Activated naive CD8-positive, alpha-beta T cell (primary cell): Measurements from ENCODE around the gene SERAC1.

Source experiments
- H3K27ac Mint-ChIP-seq: one replicate; pipeline ENCODE4 v1.8.0; 2021; ENCODE audit warnings: mixed read lengths
- H3K27me3 Mint-ChIP-seq: one replicate; pipeline ENCODE4 v1.8.0; 2021; ENCODE audit warnings: mixed read lengths
- H3K36me3 Mint-ChIP-seq: one replicate; pipeline ENCODE4 v1.8.0; 2021; ENCODE audit warnings: mixed read lengths
- H3K4me1 Mint-ChIP-seq: one replicate; pipeline ENCODE4 v1.8.0; 2021; ENCODE audit warnings: low read depth, mixed read lengths
- H3K4me3 Mint-ChIP-seq: one replicate; pipeline ENCODE4 v1.8.0; 2021; ENCODE audit warnings: mild to moderate bottlenecking, mixed read lengths
- H3K9me3 Mint-ChIP-seq: one replicate; pipeline ENCODE4 v1.8.0; 2021; ENCODE audit warnings: low read depth, mixed read lengths

Gene SERAC1

DNA sequence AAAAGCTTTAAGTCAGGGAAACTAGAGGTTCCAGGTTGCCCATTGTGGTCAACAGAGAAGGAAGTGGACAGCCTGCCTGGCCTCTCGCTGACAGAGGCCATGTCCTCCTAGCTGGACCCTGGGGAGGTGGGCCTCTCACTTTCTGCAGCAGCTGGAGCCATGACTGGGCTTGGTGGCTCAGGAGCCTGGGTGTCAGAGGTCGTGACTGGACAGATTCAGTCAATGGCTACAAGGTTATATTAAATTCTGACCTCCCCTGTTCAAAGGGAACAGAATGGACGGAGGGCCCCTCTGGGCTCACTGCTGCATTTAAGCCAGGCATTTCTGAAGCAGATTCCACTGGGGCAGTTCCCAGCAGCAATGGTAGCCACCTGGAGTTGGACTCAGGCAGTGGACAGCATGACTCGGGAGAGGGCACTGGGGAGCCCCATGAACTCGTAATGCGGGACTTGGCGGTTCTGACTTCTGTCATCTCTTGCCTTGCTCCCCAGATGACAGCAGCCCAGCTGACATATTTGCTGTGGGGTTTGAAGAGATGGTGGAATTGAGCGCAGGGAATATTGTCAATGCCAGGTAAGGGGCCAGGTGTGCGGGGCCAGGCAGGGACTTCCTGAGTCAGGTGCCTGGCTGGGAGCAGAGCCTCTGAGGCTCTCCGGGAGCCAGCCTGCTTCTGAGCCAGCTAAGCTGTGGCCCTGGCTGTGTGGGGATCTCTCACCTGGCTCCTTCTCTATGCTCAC is 99.7 kb downstream of the SERAC1 start:
- H3K4me1 Mint-ChIP-seq, result peaks cover 4% of the 10 kb centered on the region

DNA sequence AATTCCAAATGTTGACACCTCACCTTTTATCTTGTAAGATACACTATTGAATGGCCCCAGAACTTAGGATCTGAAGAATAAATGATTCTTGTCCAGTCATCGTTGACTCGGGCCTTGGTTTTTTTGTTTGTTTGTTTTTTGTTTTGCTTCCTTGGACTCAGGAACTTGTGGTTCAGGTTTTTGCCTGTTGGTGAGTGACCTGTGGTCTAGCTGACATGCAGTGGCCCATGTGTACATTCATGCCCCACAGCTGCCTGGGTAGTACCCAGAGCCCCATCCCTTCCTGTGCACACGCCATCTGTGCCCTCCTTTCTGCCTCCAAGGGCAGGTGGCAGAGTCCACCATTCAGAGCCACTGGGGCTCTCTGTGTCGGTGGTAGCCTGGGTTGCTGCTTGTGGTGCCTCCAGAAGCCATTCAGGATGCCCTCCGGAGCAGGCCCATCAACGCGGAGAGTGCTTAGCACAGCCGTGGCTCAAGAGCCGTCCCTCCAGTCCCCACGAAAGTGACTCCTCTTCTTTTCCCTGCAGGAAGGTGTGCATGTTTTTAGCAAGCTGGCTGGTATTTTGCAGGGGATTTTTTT is 100.5 kb downstream of the SERAC1 start:
- no peaks in the 10 kb centered on the region for H3K9me3 Mint-ChIP-seq
- no peaks in the 10 kb centered on the region for H3K27me3 Mint-ChIP-seq
- H3K4me1 Mint-ChIP-seq, result peaks cover 4% of the 10 kb centered on the region
- H3K36me3 Mint-ChIP-seq, result peaks cover 2% of the 10 kb centered on the region
- H3K4me3 Mint-ChIP-seq, result no peak overlapping the region
- no peak overlapping the region for H3K27ac Mint-ChIP-seq

More for the DNA sequence above, 99.7 kb downstream of the SERAC1 start:
- Mint-ChIP-seq H3K4me3 (no peak overlapping the region), H3K36me3 (peaks cover 2% of the 10 kb centered on the region), H3K27ac (no peak overlapping the region), H3K9me3 (no peaks in the 10 kb centered on the region), H3K27me3 (no peaks in the 10 kb centered on the region)

DNA sequence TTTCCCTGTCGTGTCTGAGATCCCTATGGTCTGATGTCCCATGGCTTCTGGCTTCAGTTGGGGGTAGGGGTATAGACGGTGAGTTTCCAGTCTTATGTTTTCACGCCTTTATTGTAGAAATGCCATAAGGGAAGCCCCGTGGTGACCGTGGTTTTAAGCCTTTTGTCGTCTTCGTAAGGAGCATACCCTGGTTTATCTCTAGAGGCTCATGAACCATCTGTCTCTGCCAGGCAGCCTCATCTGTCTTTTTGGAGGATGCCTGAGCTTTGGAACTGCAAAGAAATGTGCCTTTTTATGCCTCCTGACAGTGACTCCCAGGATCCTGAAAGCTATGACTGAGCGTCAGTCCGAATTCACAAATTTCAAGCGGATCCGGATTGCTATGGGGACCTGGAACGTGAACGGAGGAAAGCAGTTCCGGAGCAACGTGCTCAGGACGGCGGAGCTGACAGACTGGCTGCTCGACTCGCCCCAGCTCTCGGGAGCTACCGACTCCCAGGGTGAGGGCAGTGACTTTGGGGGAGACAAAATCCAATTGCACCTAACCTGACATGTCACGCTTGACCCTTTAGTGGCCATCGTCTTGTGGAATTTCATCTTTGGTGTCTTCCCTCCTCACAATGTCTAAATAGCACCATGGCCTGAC is 101.8 kb downstream of the SERAC1 start:
- Mint-ChIP-seq H3K27me3 (no peaks in the 10 kb centered on the region), H3K4me1 (no peaks in the 10 kb centered on the region), H3K27ac (no peak overlapping the region), H3K9me3 (no peaks in the 10 kb centered on the region), H3K4me3 (no peak overlapping the region), H3K36me3 (peaks cover 2% of the 10 kb centered on the region)

DNA sequence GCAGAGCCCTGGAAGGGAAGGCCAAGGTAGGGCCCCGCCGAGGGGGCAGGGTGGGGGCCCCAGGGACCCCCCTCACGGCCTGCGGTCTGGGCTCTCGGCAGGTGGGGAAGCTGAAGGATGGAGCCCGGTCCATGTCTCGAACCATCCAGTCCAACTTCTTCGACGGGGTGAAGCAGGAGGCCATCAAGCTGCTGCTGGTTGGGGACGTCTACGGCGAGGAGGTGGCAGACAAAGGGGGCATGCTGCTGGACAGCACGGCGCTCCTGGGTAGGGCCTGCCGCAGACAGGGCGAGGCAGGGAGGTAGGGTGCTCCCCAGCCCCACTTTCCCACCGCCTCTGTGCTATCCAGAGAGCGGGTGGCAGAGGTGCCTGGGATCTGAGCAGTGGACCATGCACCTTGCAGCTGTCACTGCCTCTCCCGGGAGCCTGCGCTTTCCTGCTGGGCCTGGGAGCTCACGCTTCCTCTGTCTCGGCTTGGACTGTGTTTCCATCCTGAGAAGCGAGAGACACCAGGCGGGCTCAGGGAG is 103.3 kb downstream of the SERAC1 start:
- no peak overlapping the region for H3K27ac Mint-ChIP-seq
- peaks cover 2% of the 10 kb centered on the region for H3K4me1 Mint-ChIP-seq
- H3K4me3 Mint-ChIP-seq, result no peak overlapping the region
- H3K27me3 Mint-ChIP-seq, result no peaks in the 10 kb centered on the region
- H3K36me3 Mint-ChIP-seq, result peaks cover 2% of the 10 kb centered on the region
- H3K9me3 Mint-ChIP-seq, result no peaks in the 10 kb centered on the region

DNA sequence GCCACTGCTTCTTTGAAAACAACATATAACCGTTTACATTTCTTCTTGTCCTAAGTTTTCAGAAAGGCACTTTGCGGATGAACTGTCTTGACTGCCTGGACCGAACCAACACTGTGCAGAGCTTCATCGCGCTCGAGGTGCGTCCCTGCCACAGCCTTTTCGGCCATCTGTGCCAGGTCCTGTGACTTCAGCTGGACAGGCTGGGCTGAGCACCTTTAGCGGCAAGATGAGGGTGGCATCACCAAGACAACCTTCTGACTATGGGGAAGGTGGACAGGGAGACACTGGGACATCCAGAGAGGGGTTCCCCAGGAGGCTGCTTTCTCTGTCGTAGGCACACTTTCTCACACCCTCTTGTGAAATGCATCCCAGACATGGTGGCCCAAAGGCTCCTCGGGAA is 104.3 kb downstream of the SERAC1 start:
- Mint-ChIP-seq H3K27ac (no peak overlapping the region), H3K4me3 (no peak overlapping the region), H3K4me1 (peaks cover 5% of the 10 kb centered on the region), H3K36me3 (peaks cover 2% of the 10 kb centered on the region), H3K9me3 (no peaks in the 10 kb centered on the region), H3K27me3 (no peaks in the 10 kb centered on the region)

DNA sequence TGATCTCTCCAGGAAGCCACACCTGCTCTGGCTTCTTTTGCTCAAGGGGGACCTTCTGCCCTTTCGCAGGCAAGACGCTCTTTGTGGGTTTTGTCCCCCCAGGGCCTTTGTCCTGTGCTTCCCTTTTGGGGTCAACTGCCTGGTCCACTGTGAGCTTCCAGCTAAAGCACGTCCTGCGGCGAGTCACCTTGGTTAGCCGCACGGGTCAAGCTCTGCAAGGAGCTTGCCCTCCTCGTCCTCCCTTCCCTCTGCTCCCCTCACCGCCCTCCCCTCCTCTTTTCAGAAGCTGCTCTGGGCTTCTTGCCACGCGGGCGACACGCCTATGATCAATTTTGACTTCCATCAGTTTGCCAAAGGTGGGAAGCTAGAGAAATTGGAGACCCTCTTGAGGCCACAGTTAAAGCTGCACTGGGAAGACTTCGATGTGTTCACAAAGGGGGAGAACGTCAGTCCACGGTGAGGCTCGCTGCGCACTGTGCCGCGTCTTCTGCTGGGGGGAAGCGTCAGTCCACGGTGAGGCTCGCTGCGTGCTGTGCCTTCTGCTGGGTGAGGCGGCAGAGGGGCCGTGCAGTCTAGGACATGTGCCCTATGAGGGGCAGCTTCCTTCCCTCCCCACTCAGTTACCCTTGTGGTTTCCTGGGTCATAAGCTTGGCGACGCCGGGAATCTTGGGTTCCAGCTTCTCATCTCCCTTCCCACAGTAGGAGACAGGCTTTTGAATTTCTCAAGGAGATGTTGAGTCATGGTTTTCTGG is 106.2 kb downstream of the SERAC1 start:
- Mint-ChIP-seq H3K36me3 (peaks cover 4% of the 10 kb centered on the region), H3K4me1 (peaks cover 24% of the 10 kb centered on the region), H3K27ac (no peak overlapping the region), H3K27me3 (no peaks in the 10 kb centered on the region), H3K9me3 (no peaks in the 10 kb centered on the region), H3K4me3 (no peak overlapping the region)

DNA sequence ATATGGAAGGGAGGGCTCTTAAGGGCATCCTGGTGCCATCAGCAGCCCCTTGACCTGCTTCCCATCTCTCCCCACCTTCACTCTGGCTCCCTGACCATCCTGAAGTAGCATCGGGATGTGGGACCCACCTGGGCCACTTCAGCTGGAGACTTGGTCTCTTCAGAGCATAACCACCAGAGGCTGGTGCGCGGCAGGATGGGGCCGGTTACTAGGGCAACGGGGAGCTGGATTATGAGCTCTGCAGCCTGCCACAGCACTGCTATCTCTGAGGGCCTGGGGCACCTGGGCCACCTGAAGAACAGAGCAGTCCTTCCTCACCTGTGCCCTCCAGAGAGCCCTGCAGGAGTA is 106.7 kb downstream of the SERAC1 start:
- H3K36me3 Mint-ChIP-seq, result peaks cover 2% of the 10 kb centered on the region
- H3K9me3 Mint-ChIP-seq, result no peaks in the 10 kb centered on the region
- no peak overlapping the region for H3K4me3 Mint-ChIP-seq
- H3K4me1 Mint-ChIP-seq, result peaks cover 26% of the 10 kb centered on the region
- no peak overlapping the region for H3K27ac Mint-ChIP-seq
- H3K27me3 Mint-ChIP-seq, result no peaks in the 10 kb centered on the region

DNA sequence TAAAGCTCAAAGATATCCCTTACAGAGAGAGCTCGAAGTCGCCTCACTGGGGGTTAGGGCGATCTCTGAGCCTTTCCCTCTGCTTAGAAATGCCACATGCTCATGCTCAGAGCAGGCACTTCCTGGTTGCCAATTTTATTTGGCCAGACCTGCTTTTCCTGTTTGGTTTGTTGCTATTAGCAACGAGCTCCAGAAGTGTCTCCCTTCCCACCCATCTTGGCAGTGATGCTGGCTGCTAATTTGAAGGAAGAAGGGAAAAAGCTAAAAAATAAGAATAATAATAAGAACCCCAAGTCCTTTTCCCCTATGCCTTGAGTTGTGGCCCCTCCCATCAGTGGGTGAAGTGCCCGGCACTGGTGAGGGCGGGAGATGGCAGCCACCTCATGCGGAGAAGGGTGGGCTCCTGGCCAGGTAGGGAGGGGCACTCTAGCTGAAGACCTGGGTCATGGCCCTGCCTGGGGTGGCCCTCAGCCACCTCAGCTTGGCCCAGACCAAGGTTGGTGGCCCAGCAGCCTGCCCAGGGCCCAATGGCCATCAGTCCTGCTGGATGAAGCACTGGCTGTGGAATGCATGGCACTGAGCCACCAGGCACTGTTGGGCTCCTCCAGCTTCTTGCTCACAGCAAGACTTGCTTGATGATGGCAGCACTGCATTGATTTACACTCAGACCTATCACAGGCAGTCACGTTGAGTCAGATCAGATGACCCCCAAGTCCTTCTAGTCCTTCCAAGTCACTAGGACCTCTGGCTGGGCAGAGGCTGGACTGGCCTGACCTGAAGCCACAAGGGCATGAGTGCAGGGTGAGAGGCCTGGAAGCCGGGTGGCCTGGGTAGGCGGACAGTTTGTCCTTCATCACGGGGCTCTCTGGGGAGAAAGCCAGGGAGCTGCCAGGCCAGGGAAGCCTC is 107.4 kb downstream of the SERAC1 start:
- Mint-ChIP-seq H3K4me1 (peaks cover 29% of the 10 kb centered on the region), H3K4me3 (no peak overlapping the region), H3K27me3 (no peaks in the 10 kb centered on the region), H3K9me3 (no peaks in the 10 kb centered on the region), H3K36me3 (peaks cover 2% of the 10 kb centered on the region), H3K27ac (peak overlapping the region; percentile 50)
